Measurements from ENCODE around the gene PNPLA6.

GRCh38 chr19:7526059-7526929 is 9.2 kb upstream of the PNPLA6 start:
- TF ChIP-seq CCAR2 (optimal IDR thresholded peaks at IDR 0.05; ENCODE audit: low read depth, low read length) = no peak
- no peak for TF ChIP-seq SP1 (IDR thresholded peaks at IDR 0.05)
- TF ChIP-seq SP1 (CRISPR knock-in tag; IDR thresholded peaks at IDR 0.05) = no peak
- TF ChIP-seq SIN3A (IDR thresholded peaks at IDR 0.05; ENCODE audit: borderline replicate concordance, low read depth, low read length) = no peak
- TF ChIP-seq CTCF (CRISPR knock-in tag; IDR thresholded peaks at IDR 0.05) = no peak
- no peak for TF ChIP-seq HNRNPH1 (optimal IDR thresholded peaks at IDR 0.05; ENCODE audit: low read depth, low read length)
- TF ChIP-seq ZSCAN31 (CRISPR knock-in tag; IDR thresholded peaks at IDR 0.05; ENCODE audit: low read depth) = no peak
- TF ChIP-seq ZBTB33 (CRISPR knock-in tag; IDR thresholded peaks at IDR 0.05) = no peak

Measured in HepG2 (cell line).